GM12892 (cell line): ENCODE measurements around the gene TARBP2.

ENCODE experiments used
- POLR2A ChIP-seq: IDR thresholded peaks from 2 replicates; pipeline ENCODE4 v1.6.1; 2011; ENCODE audit warnings: low read depth, low read length, control low read depth
- POLR2AphosphoS5 ChIP-seq: IDR thresholded peaks from 2 replicates; pipeline ENCODE4 v1.6.1; 2011; ENCODE audit warnings: low read depth, low read length, control low read depth
- TAF1 ChIP-seq: IDR thresholded peaks from 2 replicates; pipeline ENCODE4 v1.6.1; 2011; ENCODE audit warnings: low read depth, mild to moderate bottlenecking, control low read depth, low read length, borderline replicate concordance

DNA sequence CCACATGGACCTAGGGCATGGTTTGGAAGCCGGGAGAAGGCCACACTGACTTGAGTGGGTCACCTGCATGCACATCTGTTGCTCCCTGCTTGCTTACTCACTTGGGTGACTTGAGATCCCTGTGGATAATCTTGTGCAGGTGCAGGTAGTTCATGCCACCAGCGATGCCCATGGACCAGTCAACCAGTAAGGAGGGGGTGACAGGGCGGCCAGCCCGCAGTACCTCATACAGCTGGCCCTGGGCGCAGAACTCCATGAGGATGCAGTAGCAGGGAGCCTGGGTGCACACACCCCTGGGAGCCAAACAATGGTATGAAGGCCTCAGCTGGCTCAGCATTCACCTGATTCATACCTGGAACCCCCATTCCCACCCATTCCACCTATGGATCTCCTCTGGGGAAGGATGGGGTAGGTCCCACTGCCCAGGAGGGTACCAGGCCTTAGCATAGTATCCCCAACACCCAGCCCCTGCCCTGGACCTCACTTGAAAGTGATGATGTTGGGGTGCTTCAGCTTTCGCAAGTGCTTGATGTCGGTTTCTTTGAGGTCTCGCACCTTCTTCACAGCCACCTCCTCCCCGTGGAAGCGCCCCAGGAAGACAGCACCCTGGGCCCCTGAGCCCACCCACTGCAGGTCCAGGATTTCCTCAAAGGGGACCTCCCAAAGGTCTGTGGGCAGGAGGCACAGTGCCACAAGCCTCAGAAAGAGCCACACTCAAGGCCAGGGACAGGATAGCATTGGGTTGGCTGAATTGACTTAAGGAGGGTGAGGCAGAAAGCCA, 14.9 kb upstream of the TARBP2 start:
- TF ChIP-seq POLR2A (peak; percentile 14), POLR2AphosphoS5 (no peak; the same call in none of the 2 replicates), TAF1 (no peak)
